Posterior vena cava (tissue), 2 donors: Measurements from ENCODE around the gene PCDHGA7. TPM values are rescaled to one million over a fixed set of nuclear protein-coding genes. Genes with fewer than 3 reads are reported as not detected.
"Not testable (repeated sequence)": the region's sequence is repeated elsewhere in the genome, so short reads cannot be mapped to it uniquely, and the experiment has no call there.

Experiments used
- DNase-seq: peaks from one replicate; pipeline ENCODE4 v3.0.0-alpha.2; 2020; ENCODE audit warnings: low spot score
- intact Hi-C, 2 donors: fragments of 100-400 bp; cut with DNase I; formaldehyde crosslinking; loops; one replicate each; pipeline versions ENCODE4 v1.14.1 to v1.14.2; 2022 to 2023
- total RNA-seq, 2 donors: library from RNA; stranded (reverse); fragmentation: NEBNext Ultra II Directional; extraction: Animal tissue kit (Norgen Biotek cat#: 25700); gene quantifications; one replicate each; pipeline ENCODE4 v1.2.1, GENCODE V29; 2021
- donor health status: DM: yes; HTN: yes; CAD: no.
- donor health status: DM: yes; HTN: yes; CAD: no.

The PCDHGA7 gene
- total RNA-seq, 2 donors from 2014 or later, result 4.0 to 4.3 TPM

- no peak for DNase-seq
- intact Hi-C loops, result loop anchor here in 1 of 2 donors (2.0 kb wide), 1 partner anchor 27 kb away; no protein-coding TSS in a partner anchor
Observed at GRCh38 chr5:141363952-141364660, 18.4 kb upstream of the PCDHGA7 start, which contains the start of gene PCDHGA5. Gene PCDHGA5, plus strand, starts transcription at chr5:141364162. Its CDS starts 169 bp downstream, at chr5:141364331.

GRCh38 chr5:141366016-141366896 is 16.3 kb upstream of the PCDHGA7 start:
- intact Hi-C loops, result no loop called here
- no peak for DNase-seq

- intact Hi-C loops, result no loop called here
Observed at GRCh38 chr5:141369994-141370848, 12.3 kb upstream of the PCDHGA7 start, which contains the start of gene PCDHGB3. Gene PCDHGB3, plus strand, starts transcription at chr5:141370242. Its CDS starts 153 bp downstream, at chr5:141370395.

GRCh38 chr5:141371572-141372475 is 10.7 kb upstream of the PCDHGA7 start:
- intact Hi-C loops, result no loop called here
- no peak for DNase-seq

More at GRCh38 chr5:141369994-141370848, 12.3 kb upstream of the PCDHGA7 start, which contains the start of gene PCDHGB3:
- no peak for DNase-seq

- no peak for DNase-seq
- intact Hi-C loops, result no loop called here
Observed at GRCh38 chr5:141373673-141374317, 8.7 kb upstream of the PCDHGA7 start, which contains the start of gene PCDHGA6. Gene PCDHGA6, plus strand, starts transcription at chr5:141373891. Its CDS starts 193 bp downstream, at chr5:141374084.

GRCh38 chr5:141374627-141375026 is 7.9 kb upstream of the PCDHGA7 start:
- DNase-seq, result no peak
- intact Hi-C loops, result no loop called here

GRCh38 chr5:141375444-141376155 is 6.9 kb upstream of the PCDHGA7 start:
- DNase-seq, intact Hi-C loops: not testable (repeated sequence)

GRCh38 chr5:141383345-141383744 is 803 bp downstream of the PCDHGA7 start:
- intact Hi-C loops, result no loop called here
- DNase-seq, result no peak

- no peak for DNase-seq
- intact Hi-C loops, result no loop called here
Observed at GRCh38 chr5:141384471-141385267, 2.1 kb downstream of the PCDHGA7 start.

GRCh38 chr5:141387557-141388311 is 5.2 kb downstream of the PCDHGA7 start, which contains the start of gene PCDHGB4:
Gene PCDHGB4, plus strand, starts transcription at chr5:141387698. Its CDS starts 187 bp downstream, at chr5:141387885.
- intact Hi-C loops, result not testable (repeated sequence)

GRCh38 chr5:141388661-141389060 is 6.1 kb downstream of the PCDHGA7 start:
- intact Hi-C loops, result no loop called here
- no peak for DNase-seq

More at GRCh38 chr5:141387557-141388311, 5.2 kb downstream of the PCDHGA7 start, which contains the start of gene PCDHGB4:
- DNase-seq, result not testable (repeated sequence)

- DNase-seq, result no peak
- intact Hi-C loops, result no loop called here
Observed at GRCh38 chr5:141389153-141390042, 6.9 kb downstream of the PCDHGA7 start.

GRCh38 chr5:141392429-141393198 is 10.1 kb downstream of the PCDHGA7 start, which contains the start of gene PCDHGA8:
Gene PCDHGA8, plus strand, starts transcription at chr5:141392633. Its CDS starts 181 bp downstream, at chr5:141392814.
- intact Hi-C loops, result no loop called here

More at GRCh38 chr5:141392429-141393198, 10.1 kb downstream of the PCDHGA7 start, which contains the start of gene PCDHGA8:
- no peak for DNase-seq
